ENCODE results near the gene RGS14.

DNA sequence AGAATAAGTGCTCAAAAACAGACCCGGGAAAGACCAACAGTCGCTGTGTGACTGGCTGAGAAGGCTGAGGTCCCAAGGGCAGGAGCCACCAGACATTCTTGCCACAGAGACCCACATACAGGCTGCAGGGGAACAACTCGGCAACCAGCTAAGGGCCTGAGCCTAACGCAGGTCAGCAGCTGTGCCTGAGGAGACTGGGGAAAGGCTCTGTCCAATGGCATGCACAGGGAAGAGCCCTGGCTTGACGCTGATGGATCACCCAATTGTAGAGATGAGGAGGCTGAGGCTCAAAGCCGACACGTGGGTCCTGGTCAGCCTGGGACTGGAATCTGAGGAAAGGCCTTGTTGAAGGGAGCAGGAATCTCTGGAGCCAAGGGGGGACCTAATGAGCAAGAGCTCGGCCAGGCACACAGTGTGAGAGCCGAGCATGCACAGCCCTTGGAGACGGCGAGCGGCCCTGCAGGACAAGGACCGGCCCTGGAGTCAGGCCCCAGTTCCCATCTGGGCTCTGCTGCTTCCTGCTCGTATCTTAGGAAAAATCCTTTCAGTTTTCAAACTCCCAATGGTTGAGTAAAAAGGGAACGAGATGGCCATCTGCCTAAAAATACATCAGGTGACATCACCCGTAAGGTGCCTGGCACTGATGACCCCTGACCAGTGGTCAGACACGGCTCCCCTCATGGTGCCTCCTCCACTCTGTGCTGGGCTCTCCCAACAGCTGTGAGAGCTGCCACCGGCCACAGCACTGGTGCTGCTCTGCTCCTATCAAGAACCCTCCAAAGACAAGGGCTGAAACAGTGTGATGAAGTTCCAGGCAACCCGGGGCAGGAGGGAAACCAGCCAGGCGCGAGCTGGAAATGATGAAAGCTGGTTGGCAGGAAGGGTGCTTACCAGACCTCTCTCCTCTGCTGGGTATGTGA lies 22.7 kb upstream of the RGS14 start:
- TF ChIP-seq, protein P1, sequence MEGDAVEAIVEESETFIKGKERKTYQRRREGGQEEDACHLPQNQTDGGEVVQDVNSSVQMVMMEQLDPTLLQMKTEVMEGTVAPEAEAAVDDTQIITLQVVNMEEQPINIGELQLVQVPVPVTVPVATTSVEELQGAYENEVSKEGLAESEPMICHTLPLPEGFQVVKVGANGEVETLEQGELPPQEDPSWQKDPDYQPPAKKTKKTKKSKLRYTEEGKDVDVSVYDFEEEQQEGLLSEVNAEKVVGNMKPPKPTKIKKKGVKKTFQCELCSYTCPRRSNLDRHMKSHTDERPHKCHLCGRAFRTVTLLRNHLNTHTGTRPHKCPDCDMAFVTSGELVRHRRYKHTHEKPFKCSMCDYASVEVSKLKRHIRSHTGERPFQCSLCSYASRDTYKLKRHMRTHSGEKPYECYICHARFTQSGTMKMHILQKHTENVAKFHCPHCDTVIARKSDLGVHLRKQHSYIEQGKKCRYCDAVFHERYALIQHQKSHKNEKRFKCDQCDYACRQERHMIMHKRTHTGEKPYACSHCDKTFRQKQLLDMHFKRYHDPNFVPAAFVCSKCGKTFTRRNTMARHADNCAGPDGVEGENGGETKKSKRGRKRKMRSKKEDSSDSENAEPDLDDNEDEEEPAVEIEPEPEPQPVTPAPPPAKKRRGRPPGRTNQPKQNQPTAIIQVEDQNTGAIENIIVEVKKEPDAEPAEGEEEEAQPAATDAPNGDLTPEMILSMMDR (IDR thresholded peaks at IDR 0.05), result no peak
- TF ChIP-seq POLR2A (IDR thresholded peaks at IDR 0.05; ENCODE audit: low read depth) (no peak), POLR2AphosphoS5 (IDR thresholded peaks at IDR 0.05) (no peak)
